Caco-2 (cell line): ENCODE data around the gene PIAS2. TPM values are rescaled to one million over a fixed set of nuclear protein-coding genes. Genes with fewer than 3 reads are reported as not detected.

Experiments
- BruUV-seq: library from RNA; stranded (reverse); fragments of 400-500 nt; replicated peaks from 2 replicates; lab custom pipeline; 2021; lab: Mats Ljungman, UMichigan
- CTCF ChIA-PET: fragments of 300-600 bp; sonication (Branson Sonifier 250); formaldehyde crosslinking; loops from one replicate; lab custom pipeline; 2022; ENCODE audit warnings: antibody characterized with exemption; lab: Charles Lee
- POLR2A ChIA-PET: fragments of 300-600 bp; sonication (Branson Sonifier 250); formaldehyde crosslinking; loops from one replicate; lab custom pipeline; 2022; ENCODE audit warnings: antibody characterized with exemption; lab: Charles Lee
- DNase-seq, 2 experiments: peaks; one replicate each; pipeline versions ENCODE4 v3.0.0 to v3.0.0-alpha.2; 2020 to 2022
- H3K27me3 ChIP-seq: replicated peaks from 2 replicates; pipeline ENCODE4 v1.6.0; 2011; ENCODE audit warnings: low read length; ENCODE audit not compliant: control insufficient read depth, insufficient read depth
- H3K36me3 ChIP-seq: 2 replicates; pipeline ENCODE4 v1.5.1; 2011; ENCODE audit warnings: low read length; ENCODE audit not compliant: control insufficient read depth, insufficient read depth
- H3K4me1 ChIP-seq: fragments of 250-450 bp; sonication (Bioruptor Pico); 2 replicates; pipeline ENCODE4 v1.5.1; 2020; ENCODE audit warnings: mild to moderate bottlenecking
- H3K4me3 ChIP-seq: 2 replicates; pipeline ENCODE4 v1.5.1; 2011; ENCODE audit warnings: low read depth, mild to moderate bottlenecking, control low read depth, low read length
- H3K9me3 ChIP-seq: fragments of 250-450 bp; sonication (Bioruptor Pico); 2 replicates; pipeline ENCODE4 v1.5.1; 2020; ENCODE audit warnings: mild to moderate bottlenecking, moderate library complexity
- H3K27ac Mint-ChIP-seq: one replicate; pipeline ENCODE4 v1.8.0; 2022; ENCODE audit warnings: mixed read lengths; ENCODE audit not compliant: unreplicated experiment
- H3K27me3 Mint-ChIP-seq: one replicate; pipeline ENCODE4 v1.8.0; 2022; ENCODE audit warnings: mixed read lengths; ENCODE audit not compliant: insufficient read depth, unreplicated experiment
- H3K36me3 Mint-ChIP-seq: one replicate; pipeline ENCODE4 v1.8.0; 2022; ENCODE audit warnings: mild to moderate bottlenecking, mixed read lengths; ENCODE audit not compliant: insufficient read depth, unreplicated experiment
- H3K4me1 Mint-ChIP-seq: one replicate; pipeline ENCODE4 v1.8.0; 2022; ENCODE audit warnings: low read depth, mixed read lengths; ENCODE audit not compliant: unreplicated experiment
- H3K4me3 Mint-ChIP-seq: one replicate; pipeline ENCODE4 v1.8.0; 2022; ENCODE audit warnings: mild to moderate bottlenecking, moderate library complexity, mixed read lengths; ENCODE audit not compliant: unreplicated experiment
- H3K9me3 Mint-ChIP-seq: one replicate; pipeline ENCODE4 v1.8.0; 2022; ENCODE audit warnings: mixed read lengths; ENCODE audit not compliant: unreplicated experiment
- CTCF ChIP-seq, 2 experiments: fragments of 200-600 bp in 1 of 2; IDR thresholded peaks; 1 replicate in 1 of 2; 2 replicates in 1 of 2; pipeline versions ENCODE4 v1.5.1 to v1.8.0; 2011 to 2022; ENCODE audit warnings: antibody characterized with exemption in 1 of 2, control low read depth in 1 of 2, inconsistent platforms in 1 of 2, low read depth in 1 of 2, low read length in 1 of 2, mild to moderate bottlenecking in 1 of 2, moderate library complexity in 1 of 2; ENCODE audit not compliant: insufficient read depth in 1 of 2, severe bottlenecking in 1 of 2, unreplicated experiment in 1 of 2
- intact Hi-C: fragments of 100-400 bp; cut with micrococcal nuclease; formaldehyde crosslinking; loops from one replicate; pipeline ENCODE4 v1.10.0; 2022; ENCODE audit not compliant: unreplicated experiment
- total RNA-seq: library from RNA; stranded (reverse); gene quantifications from 2 replicates; pipeline ENCODE4 v1.2.3, GENCODE V29; 2022

Gene PIAS2
- total RNA-seq, 1 experiment from 2014 or later = 16.2 TPM

GRCh38 chr18:46761059-46761769 lies 156.1 kb downstream of the PIAS2 start:
- no peak for TF ChIP-seq CTCF (IDR thresholded peaks at IDR 0.05; ENCODE audit: insufficient read depth in 1 of 2, low read depth in 1 of 2, low read length in 1 of 2, severe bottlenecking in 1 of 2, unreplicated experiment in 1 of 2)
- Mint-ChIP-seq H3K4me3 (no peak overlapping the region), H3K27me3 (peaks cover 3% of the 10 kb centered on the region), H3K4me1 (no peaks in the 10 kb centered on the region), H3K27ac (no peak overlapping the region), H3K9me3 (no peaks in the 10 kb centered on the region), H3K36me3 (no peaks in the 10 kb centered on the region)
- ChIA-PET POLR2A (no interaction called here), CTCF (no interaction called here)
- no peak overlapping the region for H3K4me3 ChIP-seq
- no peaks in the 10 kb centered on the region for H3K27me3 ChIP-seq
- no peaks in the 10 kb centered on the region for H3K4me1 ChIP-seq
- intact Hi-C loops = no loop called here
- H3K9me3 ChIP-seq = no peaks in the 10 kb centered on the region
- no peak for DNase-seq
- H3K36me3 ChIP-seq = no peaks in the 10 kb centered on the region
- BruUV-seq = no TSS peak

- CTCF ChIA-PET = no interaction called here
- Histone ChIP-seq H3K4me3 (no peak overlapping the region), H3K4me1 (no peaks in the 10 kb centered on the region), H3K9me3 (no peaks in the 10 kb centered on the region), H3K36me3 (no peaks in the 10 kb centered on the region), H3K27me3 (no peaks in the 10 kb centered on the region)
- no peak for TF ChIP-seq CTCF (IDR thresholded peaks at IDR 0.05; ENCODE audit: insufficient read depth in 1 of 2, low read depth in 1 of 2, low read length in 1 of 2, severe bottlenecking in 1 of 2, unreplicated experiment in 1 of 2)
- intact Hi-C loops = no loop called here
- peaks cover under 1% of the 10 kb centered on the region for H3K27me3 Mint-ChIP-seq
- H3K9me3 Mint-ChIP-seq = no peaks in the 10 kb centered on the region
- no peaks in the 10 kb centered on the region for H3K36me3 Mint-ChIP-seq
- BruUV-seq = no TSS peak
- no peak overlapping the region for H3K4me3 Mint-ChIP-seq
- no peak overlapping the region for H3K27ac Mint-ChIP-seq
- DNase-seq = no peak
- no peaks in the 10 kb centered on the region for H3K4me1 Mint-ChIP-seq
- POLR2A ChIA-PET = no interaction called here
Measured at GRCh38 chr18:46759890-46760289, 157.4 kb downstream of the PIAS2 start.

GRCh38 chr18:46756559-46757201 lies 160.6 kb downstream of the PIAS2 start, which contains the start of gene ST8SIA5:
Gene ST8SIA5, minus strand, starts transcription at chr18:46757053. Its CDS starts 545 bp downstream, at chr18:46756508.
- Mint-ChIP-seq H3K27ac (no peak within 1 kb of the TSS), H3K36me3 (no peaks in the 10 kb centered on the region), H3K27me3 (peaks cover 7% of the 10 kb centered on the region), H3K4me1 (no peaks in the 10 kb centered on the region), H3K4me3 (no peak within 1 kb of the TSS), H3K9me3 (no peaks in the 10 kb centered on the region)
- CTCF ChIA-PET = no interaction called here
- no peaks in the 10 kb centered on the region for H3K4me1 ChIP-seq
- no peak for TF ChIP-seq CTCF (IDR thresholded peaks at IDR 0.05; ENCODE audit: insufficient read depth in 1 of 2, low read depth in 1 of 2, low read length in 1 of 2, severe bottlenecking in 1 of 2, unreplicated experiment in 1 of 2)
- intact Hi-C loops = no loop called here
- H3K36me3 ChIP-seq = no peaks in the 10 kb centered on the region
- POLR2A ChIA-PET = no interaction called here
- BruUV-seq = no TSS peak
- no peak for DNase-seq
- H3K4me3 ChIP-seq = no peak within 1 kb of the TSS
- H3K27me3 ChIP-seq = no peaks in the 10 kb centered on the region
- H3K9me3 ChIP-seq = no peaks in the 10 kb centered on the region
